Fibroblast of mammary gland (primary cell): Measurements from ENCODE around the gene TBPL1.
A peak's percentile ranks its signal among the peaks of the same experiment; 100 is the strongest.
"Not testable (repeated sequence)": the region's sequence is repeated elsewhere in the genome, so short reads cannot be mapped to it uniquely, and the experiment has no call there.

Experiments used
- DNase-seq: peaks from one replicate; pipeline ENCODE4 v3.0.0-alpha.2; 2010; ENCODE audit warnings: low read depth
- H3K4me3 ChIP-seq: 2 replicates; pipeline ENCODE4 v1.5.1; 2011; ENCODE audit warnings: low read depth, mild to moderate bottlenecking, low read length, moderate library complexity; ENCODE audit not compliant: control insufficient read depth
- CTCF ChIP-seq: conservative IDR thresholded peaks from 2 replicates; pipeline ENCODE4 v1.5.1; 2011; ENCODE audit warnings: low read depth, low read length, inconsistent platforms; ENCODE audit not compliant: control insufficient read depth, insufficient read depth

Gene TBPL1

DNA sequence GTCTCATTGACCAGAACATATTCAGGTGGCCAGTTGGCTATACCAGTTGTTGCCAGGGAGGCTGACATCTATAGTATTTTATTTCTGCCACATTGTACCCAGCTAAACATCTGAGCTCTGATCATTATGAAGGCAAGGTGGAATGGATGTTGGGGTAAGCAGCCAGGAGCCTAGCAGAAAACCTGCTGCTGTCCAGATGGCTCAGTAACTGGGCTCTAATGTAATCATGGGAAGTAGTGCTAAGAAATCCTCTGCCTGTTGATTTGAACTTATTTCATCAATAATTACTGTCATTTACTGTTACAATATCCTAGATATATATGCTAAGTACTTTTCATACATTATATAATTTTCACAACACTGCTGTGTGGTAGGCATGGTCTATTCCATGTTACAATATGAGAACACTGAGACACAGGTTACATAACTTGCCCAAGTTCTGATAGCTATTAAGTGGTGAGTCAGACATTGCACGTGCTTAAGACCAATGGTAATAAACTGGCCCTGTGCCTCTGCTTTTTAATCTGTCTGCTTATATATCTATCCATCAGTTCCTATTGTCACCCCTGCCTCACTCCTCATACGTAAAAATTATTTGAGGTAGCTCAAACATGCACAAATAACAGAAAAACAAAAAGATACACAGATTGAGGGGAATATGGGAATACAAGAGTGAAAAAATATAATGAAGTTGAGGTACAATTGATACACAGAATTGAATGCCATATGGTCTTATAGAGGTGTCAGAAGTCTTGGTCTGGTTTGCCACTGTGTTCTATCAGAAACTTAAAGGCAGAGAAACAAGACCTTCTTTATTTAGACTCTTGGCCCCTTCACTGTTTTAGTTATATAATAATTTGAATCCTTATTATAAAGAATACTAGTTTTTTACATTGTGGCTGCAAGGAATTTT lies 25.2 kb downstream of the TBPL1 start:
- TF ChIP-seq CTCF, result no peak
- DNase-seq, result peak; percentile 83
- H3K4me3 ChIP-seq, result no peak overlapping the region

GRCh38 chr6:133978896-133979240 lies 25.8 kb downstream of the TBPL1 start:
- DNase-seq, result no peak
- TF ChIP-seq CTCF, result no peak
- H3K4me3 ChIP-seq, result no peak overlapping the region

DNA sequence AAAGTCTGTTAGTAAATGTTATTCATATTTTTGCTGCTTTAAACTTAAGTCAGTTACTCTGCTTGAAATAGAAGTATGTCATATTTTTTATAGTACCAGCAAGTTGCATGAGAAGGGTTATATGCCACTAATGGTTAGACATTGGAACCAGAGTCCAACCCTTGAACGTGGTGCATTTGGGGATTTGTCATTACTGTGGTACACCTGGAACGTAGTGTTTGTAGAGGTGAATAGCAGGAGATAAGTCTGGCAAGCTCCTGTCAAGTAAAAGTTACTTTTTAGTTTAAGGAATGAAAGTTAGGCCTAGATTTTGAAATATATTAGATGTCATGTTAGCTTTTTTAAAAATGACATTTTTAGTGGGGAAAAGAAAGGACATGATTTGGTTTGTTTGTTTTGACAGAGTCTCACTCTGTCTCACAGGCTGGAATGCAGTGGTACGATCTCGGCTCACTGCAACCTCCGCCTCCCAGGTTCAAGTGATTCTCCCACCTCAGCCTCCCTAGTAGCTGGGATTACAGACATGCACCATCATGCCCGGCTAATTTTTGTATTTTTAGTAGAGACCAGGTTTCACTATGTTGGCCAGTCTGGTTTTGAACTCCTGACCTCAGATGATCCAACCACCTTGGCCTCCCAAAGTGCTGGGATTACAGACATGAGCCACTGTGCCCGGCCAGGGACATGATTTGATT lies 26.4 kb downstream of the TBPL1 start:
- DNase-seq, H3K4me3 ChIP-seq: not testable (repeated sequence)

DNA sequence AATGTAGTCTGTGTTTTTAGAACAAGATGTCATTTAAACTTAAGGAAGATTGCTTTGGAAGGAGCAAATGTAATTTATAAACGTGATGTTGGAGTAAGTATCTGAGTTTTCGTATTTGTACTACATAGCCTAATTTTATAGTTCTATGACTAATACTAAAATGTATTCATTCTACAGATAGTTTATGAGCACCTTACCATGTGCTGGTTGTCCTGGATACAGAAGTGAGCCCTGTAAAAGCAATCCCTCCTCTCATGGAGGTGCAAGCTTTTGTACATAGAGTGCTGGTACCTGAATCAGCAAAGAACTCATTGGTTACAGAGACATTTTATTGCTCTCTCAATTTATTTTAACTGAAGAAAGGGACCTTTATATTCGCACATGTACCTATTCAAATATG lies 27.1 kb downstream of the TBPL1 start:
- no peak for TF ChIP-seq CTCF
- no peak overlapping the region for H3K4me3 ChIP-seq
- no peak for DNase-seq

- DNase-seq, result no peak
- TF ChIP-seq CTCF, result no peak
Measured at GRCh38 chr6:133983099-133983939, 30.3 kb downstream of the TBPL1 start.

DNA sequence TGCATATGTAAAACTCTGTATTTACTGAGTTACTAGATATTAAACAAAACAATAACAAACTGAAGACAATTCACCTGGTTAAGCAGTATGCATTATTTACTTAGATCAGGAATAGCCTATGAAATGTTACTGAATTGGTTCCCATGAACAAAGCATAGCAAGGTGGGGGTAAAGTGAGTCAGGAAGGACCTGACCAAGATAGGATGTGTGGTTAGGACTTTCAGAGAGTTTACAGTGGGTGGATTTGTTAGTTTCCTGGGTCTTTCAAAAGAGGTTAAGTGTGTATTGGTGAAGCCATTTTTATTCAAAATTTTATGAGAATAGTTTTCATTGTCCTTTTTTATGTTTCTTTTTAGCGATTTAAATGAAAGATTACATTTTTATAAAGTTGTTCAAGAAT lies 32.9 kb downstream of the TBPL1 start:
- H3K4me3 ChIP-seq, result no peak overlapping the region
- DNase-seq, result no peak
- no peak for TF ChIP-seq CTCF

More at GRCh38 chr6:133983099-133983939, 30.3 kb downstream of the TBPL1 start:
- no peak overlapping the region for H3K4me3 ChIP-seq
